SK-N-SH (cell line): ENCODE measurements around the gene MAP3K5. TPM values are rescaled to one million over a fixed set of nuclear protein-coding genes. Genes with fewer than 3 reads are reported as not detected.

Experiments used
- CTCF ChIA-PET: fragments of 300-600, 350-600 bp; formaldehyde crosslinking; extraction: SDS; loops from one replicate; lab custom pipeline; 2021; lab: Yijun Ruan, JAX
- POLR2A ChIA-PET: fragments of 350-600 bp; sonication (Branson Sonifier 250); formaldehyde crosslinking; extraction: SDS; loops from one replicate; lab custom pipeline; 2020; ENCODE audit warnings: antibody characterized with exemption, inconsistent platforms; lab: Yijun Ruan, JAX
- DNase-seq: peaks from one replicate; pipeline ENCODE4 v3.0.0; 2012
- H2AFZ ChIP-seq: fragments of 200-600 bp; sonication (generic); 2 replicates; pipeline ENCODE4 v1.8.1; 2016; ENCODE audit warnings: antibody characterized with exemption, mild to moderate bottlenecking, low read depth
- H3F3A ChIP-seq: fragments of 200-600 bp; sonication (generic); replicated peaks from 2 replicates; pipeline ENCODE3; 2016; ENCODE audit warnings: antibody characterized with exemption, mild to moderate bottlenecking; ENCODE audit not compliant: insufficient read depth
- H3K27ac ChIP-seq, 2 experiments: fragments of 200-500 bp in 1 of 2; fragments of 200-600 bp in 1 of 2; sonication (Bioruptor generic) in 1 of 2; sonication (generic), shearing (Covaris generic) in 1 of 2; 2 replicates each; pipeline versions ENCODE4 v1.5.1 to v1.6.1; 2014 to 2016; ENCODE audit warnings: low read depth in 2 of 2, inconsistent platforms in 1 of 2, low read length in 1 of 2, mild to moderate bottlenecking in 1 of 2, mixed read lengths in 1 of 2
- H3K27me3 ChIP-seq: fragments of 200-600 bp; sonication (generic), shearing (Covaris generic); 2 replicates; pipeline ENCODE4 v1.6.1; 2016; ENCODE audit warnings: mixed run types; ENCODE audit not compliant: insufficient read depth
- H3K36me3 ChIP-seq, 2 experiments: fragments of 200-500 bp in 1 of 2; fragments of 200-600 bp in 1 of 2; sonication (Bioruptor generic) in 1 of 2; sonication (generic) in 1 of 2; replicated peaks in 1 of 2; 2 replicates each; pipeline versions ENCODE3 to v1.5.1; 2014 to 2016; ENCODE audit warnings: low read length in 1 of 2, mild to moderate bottlenecking in 1 of 2; ENCODE audit not compliant: insufficient read depth in 2 of 2, control insufficient read depth in 1 of 2
- H3K4me1 ChIP-seq, 2 experiments: fragments of 200-500 bp in 1 of 2; fragments of 200-600 bp in 1 of 2; sonication (Bioruptor generic) in 1 of 2; sonication (generic), shearing (Covaris generic) in 1 of 2; 2 replicates each; pipeline versions ENCODE4 v1.5.1 to v1.6.1; 2014 to 2016; ENCODE audit warnings: low read depth in 1 of 2, low read length in 1 of 2, mixed run types in 1 of 2; ENCODE audit not compliant: insufficient read depth in 2 of 2, control insufficient read depth in 1 of 2
- H3K4me2 ChIP-seq: fragments of 200-600 bp; sonication (generic), shearing (Covaris generic); 2 replicates; pipeline ENCODE4 v1.6.1; 2017; ENCODE audit warnings: mixed run types
- H3K4me3 ChIP-seq, 2 experiments: fragments of 200-500 bp in 1 of 2; fragments of 200-600 bp in 1 of 2; sonication (Bioruptor generic) in 1 of 2; sonication (generic), shearing (Covaris generic) in 1 of 2; 2 replicates each; pipeline versions ENCODE4 v1.5.1 to v1.8.1; 2014 to 2016; ENCODE audit warnings: low read depth in 2 of 2, inconsistent platforms in 1 of 2, low read length in 1 of 2, mild to moderate bottlenecking in 1 of 2, mixed read lengths in 1 of 2, moderate library complexity in 1 of 2
- H3K79me2 ChIP-seq: fragments of 200-600 bp; sonication (generic); 2 replicates; pipeline ENCODE4 v1.8.1; 2017; ENCODE audit warnings: mild to moderate bottlenecking; ENCODE audit not compliant: insufficient read depth
- H3K9ac ChIP-seq: fragments of 200-600 bp; sonication (generic); 2 replicates; pipeline ENCODE4 v1.6.1; 2017; ENCODE audit warnings: mixed run types
- H3K9me2 ChIP-seq: fragments of 200-600 bp; sonication (generic); 2 replicates; pipeline ENCODE4 v1.6.1; 2017; ENCODE audit warnings: mixed run types
- H3K9me3 ChIP-seq: fragments of 200-600 bp; sonication (generic); 2 replicates; pipeline ENCODE4 v1.6.1; 2017; ENCODE audit warnings: mixed run types, mild to moderate bottlenecking, moderate library complexity
- H4K20me1 ChIP-seq: fragments of 200-600 bp; sonication (generic); 2 replicates; pipeline ENCODE4 v1.6.1; 2017; ENCODE audit warnings: mild to moderate bottlenecking, mixed run types; ENCODE audit not compliant: insufficient read depth
- CTCF ChIP-seq: fragments of 200-600 bp; sonication (generic); IDR thresholded peaks from 2 replicates; pipeline ENCODE4 v1.6.1; 2017; ENCODE audit warnings: antibody characterized with exemption, mild to moderate bottlenecking, moderate library complexity
- FOSL2 ChIP-seq: IDR thresholded peaks from 2 replicates; pipeline ENCODE4 v1.4.0; 2012; ENCODE audit warnings: low read depth, mild to moderate bottlenecking, moderate library complexity, borderline replicate concordance
- FOXM1 ChIP-seq: IDR thresholded peaks from 2 replicates; pipeline ENCODE4 v1.4.0; 2012; ENCODE audit warnings: low read depth, mild to moderate bottlenecking
- GABPA ChIP-seq: IDR thresholded peaks from 2 replicates; pipeline ENCODE4 v1.4.0; 2012; ENCODE audit warnings: low read depth, mild to moderate bottlenecking
- GATA2 ChIP-seq: sonication (generic); formaldehyde crosslinking; IDR thresholded peaks from 2 replicates; pipeline ENCODE4 v1.5.0; 2020; ENCODE audit warnings: mild to moderate bottlenecking, missing genetic modification reagents
- JUND ChIP-seq: IDR thresholded peaks from 2 replicates; pipeline ENCODE4 v1.4.0; 2012
- RCOR1 ChIP-seq: fragments of 150-350 bp; IDR thresholded peaks from 2 replicates; pipeline ENCODE4 v1.6.1; 2017; ENCODE audit warnings: antibody characterized with exemption, low read length
- RFX5 ChIP-seq: IDR thresholded peaks from 2 replicates; pipeline ENCODE4 v1.6.1; 2012; ENCODE audit warnings: mild to moderate bottlenecking, improper control_type of control experiment, low read length
- WGBS: methylation state at CpG from one replicate; pipeline ENCODE4 v1.1.6; 2017; ENCODE audit warnings: low lambda C conversion rate; 5-methylcytosine and 5-hydroxymethylcytosine counted together
- polyA plus RNA-seq, 3 experiments: library from polyadenylated mRNA; depleted of rRNA; stranded (reverse); fragments of >200 nt; gene quantifications; 2 replicates each; pipeline ENCODE4 v1.2.3, GENCODE V29; 2012

The MAP3K5 gene
- polyA plus RNA-seq, 1 of the 3 experiments (the other 2 are of a cell fraction), result 1.4 TPM

GRCh38 chr6:136539967-136540652, 252.2 kb downstream of the MAP3K5 start:
- DNase-seq, result no peak
- no peaks in the 10 kb centered on the region for H4K20me1 ChIP-seq
- CTCF ChIA-PET, result interaction anchor here (1.1 to 2.0 kb wide), 4 partner anchors 9 to 44 kb away, joined by 3 to 12 read pairs (median 6); partner anchors contain the start of gene MAP7
- H2AFZ ChIP-seq, result no peak overlapping the region
- 79% methylated on average over 6 of the region's 6 CpGs for WGBS
- H3K79me2 ChIP-seq, result no peaks in the 10 kb centered on the region
- H3K9me3 ChIP-seq, result no peaks in the 10 kb centered on the region
- TF ChIP-seq JUND (no peak), FOSL2 (no peak), CTCF (no peak), FOXM1 (no peak)
- peaks cover 0 to 4% of the 10 kb centered on the region in 2 experiments; a peak in 1 of 4 replicates for H3K4me1 ChIP-seq
- no peak overlapping the region for H3K9ac ChIP-seq
- no peak overlapping the region for H3K4me3 ChIP-seq
- H3K4me2 ChIP-seq, result no peak overlapping the region
- no peaks in the 10 kb centered on the region for H3K36me3 ChIP-seq
- POLR2A ChIA-PET, result no interaction called here
- H3K27ac ChIP-seq, result no peak overlapping the region
- H3F3A ChIP-seq, result no peaks in the 10 kb centered on the region
- no peaks in the 10 kb centered on the region for H3K9me2 ChIP-seq
- H3K27me3 ChIP-seq, result no peaks in the 10 kb centered on the region

- H4K20me1 ChIP-seq, result no peaks in the 10 kb centered on the region
- POLR2A ChIA-PET, result no interaction called here
- no peak for DNase-seq
- H3K27me3 ChIP-seq, result no peaks in the 10 kb centered on the region
- CTCF ChIA-PET, result interaction anchor here (2.0 kb wide), 2 partner anchors 12 to 13 kb away, joined by 10 to 12 read pairs; partner anchors contain the start of gene MAP7
- no peaks in the 10 kb centered on the region for H3K36me3 ChIP-seq
- no peak overlapping the region for H3K4me2 ChIP-seq
- no peaks in the 10 kb centered on the region for H3F3A ChIP-seq
- WGBS, result 52% methylated on average over 3 of the region's 4 CpGs
- no peaks in the 10 kb centered on the region for H3K79me2 ChIP-seq
- no peaks in the 10 kb centered on the region for H3K9me3 ChIP-seq
- H3K9me2 ChIP-seq, result no peaks in the 10 kb centered on the region
- no peak for TF ChIP-seq GATA2
- no peak for TF ChIP-seq GABPA
- no peak for TF ChIP-seq FOXM1
- no peak for TF ChIP-seq RFX5
- no peak for TF ChIP-seq RCOR1
- H3K9ac ChIP-seq, result no peak overlapping the region
- no peak overlapping the region for H3K27ac ChIP-seq
- no peak overlapping the region for H3K4me3 ChIP-seq
- no peak overlapping the region for H2AFZ ChIP-seq
- peaks cover 0 to 6% of the 10 kb centered on the region in 2 experiments; a peak in 1 of 4 replicates for H3K4me1 ChIP-seq
These were observed 253.4 kb downstream of the MAP3K5 start for GRCh38 chr6:136538836-136539235.
